Muscle of back (tissue), 11 donors: ENCODE measurements around the gene TAF11. TPM values are rescaled to one million over a fixed set of nuclear protein-coding genes. Genes with fewer than 3 reads are reported as not detected.
"Not testable (repeated sequence)": the region's sequence is repeated elsewhere in the genome, so short reads cannot be mapped to it uniquely, and the experiment has no call there.

Source experiments
- DNase-seq, 3 donors: peaks; one replicate each; pipeline versions ENCODE4 v3.0.0 to v3.0.0-alpha.2; 2013
- polyA plus RNA-seq, 10 donors: library from polyadenylated mRNA; unstranded; fragments of 120-200 nt; gene quantifications; one replicate each; pipeline ENCODE4 v1.2.1, GENCODE V29; 2013; ENCODE audit not compliant: insufficient read length in 10 of 10

The TAF11 gene
- polyA plus RNA-seq, 10 donors: 38.8 to 52.0 (median 43.8) TPM

GRCh38 chr6:34909320-34909883 is 21.6 kb upstream of the TAF11 start:
- DNase-seq: no peak

DNA sequence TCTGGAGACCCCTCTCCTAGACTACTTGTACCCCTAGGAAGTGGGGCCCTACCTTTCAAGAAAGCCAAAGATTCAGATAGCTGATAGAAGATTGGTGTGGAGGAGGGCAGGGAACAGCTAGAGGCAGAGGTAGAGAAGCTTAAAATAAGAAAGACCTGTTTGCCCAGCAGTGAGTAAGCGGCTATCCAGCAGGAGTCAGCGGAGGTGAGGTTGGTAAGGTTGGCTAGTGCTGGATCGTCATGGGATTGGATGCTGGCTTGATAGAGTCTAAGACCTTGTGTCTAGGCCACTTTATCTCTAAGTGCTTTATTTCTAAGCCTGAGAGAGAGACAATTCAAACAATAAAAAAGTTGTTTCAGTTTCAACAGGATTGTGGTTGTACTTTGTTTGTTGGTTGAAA is 20.4 kb upstream of the TAF11 start:
- no peak for DNase-seq

- DNase-seq: no peak
These were observed 19.0 kb upstream of the TAF11 start for GRCh38 chr6:34906826-34907225.

- no peak for DNase-seq
These were observed 17.3 kb upstream of the TAF11 start for GRCh38 chr6:34904990-34905613.

GRCh38 chr6:34901930-34902329 is 14.1 kb upstream of the TAF11 start:
- DNase-seq: no peak

GRCh38 chr6:34900321-34901031 is 12.6 kb upstream of the TAF11 start:
- no peak for DNase-seq

GRCh38 chr6:34899748-34900147 is 11.9 kb upstream of the TAF11 start:
- not testable (repeated sequence) for DNase-seq

GRCh38 chr6:34897716-34898115 is 9.9 kb upstream of the TAF11 start:
- no peak for DNase-seq

- DNase-seq: no peak
These were observed 9.3 kb upstream of the TAF11 start for GRCh38 chr6:34897130-34897529.

GRCh38 chr6:34894693-34895092 is 6.9 kb upstream of the TAF11 start:
- DNase-seq: no peak

DNA sequence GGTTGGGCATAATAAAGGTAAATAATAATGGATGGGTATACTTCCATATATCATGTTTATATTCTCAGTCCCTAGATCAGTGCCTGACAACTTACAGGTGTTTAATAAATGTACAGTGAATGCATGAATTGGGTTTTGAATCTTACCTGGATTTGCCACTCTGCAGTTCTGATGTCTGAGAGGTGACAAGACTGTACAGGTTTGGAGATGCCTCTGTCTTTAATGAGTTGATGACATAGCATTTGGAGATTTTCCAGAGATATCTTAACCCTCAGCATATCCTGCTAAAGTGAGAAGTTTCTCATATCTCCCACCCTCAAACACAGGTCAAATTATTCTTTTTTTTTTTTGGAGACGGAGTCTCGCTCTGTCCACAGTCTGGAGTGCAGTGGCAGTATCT is 3.5 kb upstream of the TAF11 start:
- no peak for DNase-seq

DNA sequence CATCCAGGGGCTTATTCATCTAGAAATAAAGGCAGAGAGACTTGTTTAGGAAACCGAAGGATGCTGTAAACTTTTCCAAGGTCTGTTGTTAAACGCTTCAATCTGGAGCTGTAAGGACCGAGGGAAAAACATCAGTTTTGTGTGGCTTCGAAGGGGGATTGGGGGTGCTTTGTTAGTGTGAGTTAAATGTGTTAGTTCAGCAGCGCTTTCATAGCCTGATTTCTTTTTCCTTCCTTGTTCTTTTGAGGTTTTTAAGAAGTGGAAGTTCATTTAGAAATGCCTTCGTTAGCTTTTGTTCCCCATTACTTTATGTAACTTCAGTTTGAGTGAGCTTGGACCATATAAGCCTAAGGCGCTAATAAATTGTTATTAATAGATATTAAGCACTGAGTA is 2.7 kb upstream of the TAF11 start:
- DNase-seq: peak in 1 of 3 donors; percentile 18

DNA sequence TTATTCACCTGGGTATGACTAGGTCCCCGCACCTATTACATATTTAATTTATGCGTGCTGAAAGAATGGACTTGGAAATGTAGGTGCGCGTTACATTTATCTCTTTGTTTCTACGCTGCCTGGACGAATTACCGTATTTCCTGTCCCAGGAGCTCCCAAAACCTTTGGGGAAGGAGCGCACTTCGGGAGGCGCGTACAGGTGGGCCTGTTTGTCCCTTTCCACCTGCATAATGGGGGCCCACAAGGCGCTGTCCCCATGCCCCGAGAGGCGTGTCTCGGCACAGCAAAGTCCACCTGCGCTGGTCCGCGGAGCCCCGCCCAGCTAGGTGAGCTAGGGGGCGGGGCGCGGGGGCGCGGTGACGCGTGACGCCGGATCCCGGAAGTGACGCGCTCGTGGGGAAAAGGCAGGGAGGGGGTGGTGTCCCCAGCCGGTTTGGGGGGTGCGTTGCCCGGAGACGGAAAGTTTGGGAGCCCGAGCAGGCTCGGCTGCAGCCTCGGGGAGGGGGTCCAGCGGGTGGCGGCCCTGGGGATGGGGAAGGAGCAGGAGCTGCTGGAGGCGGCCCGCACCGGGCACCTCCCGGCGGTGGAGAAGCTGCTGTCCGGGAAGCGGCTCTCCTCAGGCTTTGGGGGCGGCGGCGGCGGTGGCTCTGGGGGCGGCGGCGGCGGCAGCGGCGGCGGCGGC is 1.2 kb upstream of the TAF11 start, which contains the start of gene ANKS1A:
Gene ANKS1A (plus strand): TSS at position 382 of the 682 bp plus-strand sequence. CDS start 148 bp downstream, at position 530.
- peak; percentile 53 to 87 (median 77) for DNase-seq

DNA sequence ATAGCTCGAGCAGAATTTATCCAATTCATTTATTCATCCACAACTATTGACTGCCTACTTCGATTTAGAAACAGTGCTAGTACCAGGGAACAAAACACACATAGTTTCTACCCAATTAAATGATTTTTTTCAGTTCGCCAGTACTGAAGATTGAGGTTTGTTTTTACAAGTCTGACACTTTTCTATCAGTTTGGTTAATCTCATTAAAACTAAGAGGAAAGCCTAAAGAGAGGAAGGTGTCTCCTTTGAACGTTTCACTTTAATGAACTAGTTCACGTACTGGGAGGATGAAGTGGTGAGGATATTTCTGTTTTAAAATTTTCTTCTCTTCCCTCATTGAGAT is 643 bp upstream of the TAF11 start:
- DNase-seq: peak in 1 of 3 donors; percentile 7

DNA sequence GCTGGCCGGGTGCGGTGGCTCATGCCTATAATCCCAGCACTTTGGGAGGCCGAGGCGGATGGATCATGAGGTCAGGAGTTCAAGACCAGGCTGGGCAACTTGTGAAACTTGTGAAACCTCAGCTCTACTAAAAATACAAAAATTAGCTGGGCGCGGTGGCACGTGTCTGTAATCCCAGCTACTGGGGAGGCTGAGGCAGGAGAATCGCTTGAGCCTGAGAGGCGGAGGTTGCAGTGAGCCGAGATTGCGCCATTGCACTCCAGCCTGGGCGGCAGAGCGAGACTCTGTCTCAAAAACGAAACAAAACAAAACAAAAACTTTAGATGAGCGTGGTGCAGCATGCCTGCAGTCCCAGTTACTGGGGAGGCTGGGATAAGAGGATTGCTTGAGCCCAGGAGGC is 2.0 kb downstream of the TAF11 start:
- not testable (repeated sequence) for DNase-seq

GRCh38 chr6:34884996-34885395 is 2.8 kb downstream of the TAF11 start:
- no peak for DNase-seq

DNA sequence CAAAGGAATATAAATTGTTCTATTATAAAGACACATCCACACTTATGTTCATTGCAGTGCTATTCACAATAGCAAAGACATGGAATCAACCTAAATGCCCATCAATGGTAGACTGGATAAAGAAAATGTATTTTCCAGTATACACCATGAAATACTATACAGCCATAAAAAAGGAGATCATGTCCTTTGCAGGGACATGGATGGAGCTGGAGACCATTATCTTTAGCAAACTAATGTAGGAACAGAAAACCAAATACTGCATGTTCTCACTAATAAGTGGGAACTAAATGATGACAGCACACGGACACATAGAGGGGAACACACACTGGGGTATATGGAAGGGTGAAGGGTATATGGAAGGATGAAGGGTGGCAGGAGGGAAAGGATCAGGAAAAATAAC is 3.8 kb downstream of the TAF11 start:
- DNase-seq: not testable (repeated sequence)

- DNase-seq: no peak
These were observed 9.9 kb downstream of the TAF11 start for GRCh38 chr6:34877869-34878485.

- no peak for DNase-seq
These were observed 10.6 kb downstream of the TAF11 start for GRCh38 chr6:34877259-34877658.

DNA sequence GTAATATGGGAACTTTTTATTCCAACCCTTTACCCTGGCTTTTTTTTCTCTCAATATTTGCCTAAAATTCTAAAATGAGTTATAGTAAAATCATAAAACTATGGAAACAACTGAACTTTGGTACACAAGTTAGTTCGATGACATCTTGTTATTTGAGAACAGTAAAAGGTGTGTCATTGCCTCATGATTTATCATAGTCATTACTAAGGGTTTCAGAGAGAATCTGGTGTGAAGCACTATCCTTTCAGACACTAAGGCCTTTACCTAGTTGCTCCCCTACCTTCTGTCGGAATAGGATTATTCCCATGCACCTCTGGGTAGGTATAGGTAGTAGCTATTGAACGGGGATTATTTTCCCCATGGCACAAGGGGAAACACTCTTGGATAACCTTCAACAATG is 11.4 kb downstream of the TAF11 start:
- DNase-seq: no peak

DNA sequence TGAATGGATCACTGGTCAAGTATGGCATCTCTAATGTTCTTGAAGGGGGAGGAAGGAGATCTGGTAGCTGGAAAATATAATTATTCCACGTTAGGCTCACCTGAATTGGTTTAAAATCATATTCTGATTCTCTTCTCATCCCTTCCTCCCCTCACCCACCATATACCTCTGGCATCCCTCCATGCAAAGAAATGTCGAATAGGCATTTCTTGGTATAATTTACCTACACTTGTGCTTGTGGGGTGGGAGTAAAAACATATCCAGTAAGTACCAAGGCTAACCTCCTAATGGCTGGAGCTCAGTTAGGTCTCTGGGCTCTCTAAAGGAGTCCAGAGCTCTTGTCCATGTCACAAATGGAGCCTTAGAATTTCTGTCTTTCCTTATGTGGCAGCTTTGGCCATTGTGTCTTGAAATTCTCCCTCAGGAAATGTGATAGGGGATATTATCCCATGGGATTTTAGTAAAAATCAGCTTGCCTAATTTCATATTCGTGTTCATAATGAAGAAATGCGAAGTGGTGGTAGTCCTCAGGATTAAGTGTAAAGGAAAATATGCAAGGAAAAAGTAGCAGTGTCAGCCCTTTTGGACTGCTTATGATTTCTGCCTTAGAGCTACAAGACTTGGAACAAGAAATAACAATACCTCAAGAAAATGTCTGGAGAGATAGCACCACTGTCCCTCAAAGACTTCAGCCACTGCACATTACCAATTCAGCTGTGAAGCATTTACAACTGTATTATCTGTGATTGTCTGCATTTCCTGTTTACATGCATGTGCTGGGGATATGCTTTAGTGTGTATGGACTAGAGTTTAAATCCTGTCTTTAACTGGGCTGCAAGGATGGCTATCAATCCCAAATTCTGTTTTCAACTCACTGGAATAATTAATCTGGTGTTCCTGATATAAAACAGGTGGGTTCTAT is 12.3 kb downstream of the TAF11 start:
- no peak for DNase-seq
